Tibial nerve (tissue), 4 donors: Measurements from ENCODE around the gene PLA2G6. TPM values are rescaled to one million over a fixed set of nuclear protein-coding genes. Genes with fewer than 3 reads are reported as not detected.

Experiments used
- DNase-seq, 2 donors: peaks; one replicate each; pipeline ENCODE4 v3.0.0-alpha.2; 2019; ENCODE audit warnings: low spot score in 2 of 2
- H3K27ac ChIP-seq, 4 donors: fragments of 200-600 bp; sonication (generic) in 3 of 4; one replicate each; pipeline ENCODE4 v1.5.1; 2017 to 2019; ENCODE audit warnings: mild to moderate bottlenecking in 1 of 4
- H3K27me3 ChIP-seq, 2 donors: fragments of 200-600 bp; sonication (generic) in 1 of 2; one replicate each; pipeline versions ENCODE4 v1.5.1 to v1.6.0; 2017 to 2019
- H3K36me3 ChIP-seq, 3 donors: fragments of 200-600 bp; sonication (generic); one replicate each; pipeline ENCODE4 v1.5.1; 2018 to 2019
- H3K4me1 ChIP-seq, 4 donors: fragments of 200-600 bp; sonication (generic) in 3 of 4; one replicate each; pipeline ENCODE4 v1.5.1; 2017 to 2019
- H3K4me3 ChIP-seq, 4 donors: fragments of 200-600 bp; sonication (generic) in 3 of 4; one replicate each; pipeline ENCODE4 v1.5.1; 2017 to 2019; ENCODE audit warnings: mild to moderate bottlenecking in 1 of 4, moderate library complexity in 1 of 4
- H3K9me3 ChIP-seq, 4 donors: fragments of 200-600 bp; sonication (generic) in 3 of 4; one replicate each; pipeline ENCODE4 v1.5.1; 2017 to 2019
- EP300 ChIP-seq, 2 donors: sonication (generic); formaldehyde crosslinking; IDR thresholded peaks; one replicate each; pipeline ENCODE4 v1.6.1; 2017; ENCODE audit warnings: antibody characterized with exemption in 2 of 2, mild to moderate bottlenecking in 1 of 2
- POLR2A ChIP-seq, 2 donors: fragments of 450-650 bp; IDR thresholded peaks; one replicate each; pipeline ENCODE4 v1.6.1; 2017; ENCODE audit warnings: antibody characterized with exemption in 2 of 2, mild to moderate bottlenecking in 2 of 2, moderate library complexity in 2 of 2
- WGBS, 2 donors: methylation state at CpG; one replicate each; pipeline ENCODE4 v1.1.5; 2018; 5-methylcytosine and 5-hydroxymethylcytosine counted together
- total RNA-seq, 4 donors: library from RNA; depleted of rRNA; stranded (reverse); fragments of >200 nt; gene quantifications; one replicate each; pipeline ENCODE4 v1.1.0, GENCODE V29; 2016
- TF ChIP-seq, protein P1 (sequence below), 5 experiments: fragments of 200-600 bp in 3 of 5; fragments of 450-650 bp in 2 of 5; sonication (generic) in 3 of 5; IDR thresholded peaks; one replicate each; pipeline ENCODE4 v1.5.1; 2016 to 2019; ENCODE audit warnings: antibody characterized with exemption in 5 of 5, mild to moderate bottlenecking in 3 of 5, moderate library complexity in 2 of 5

Gene PLA2G6
- total RNA-seq, 4 donors from 2014 or later, result 48.5 to 60.3 (median 55.1) TPM

DNA sequence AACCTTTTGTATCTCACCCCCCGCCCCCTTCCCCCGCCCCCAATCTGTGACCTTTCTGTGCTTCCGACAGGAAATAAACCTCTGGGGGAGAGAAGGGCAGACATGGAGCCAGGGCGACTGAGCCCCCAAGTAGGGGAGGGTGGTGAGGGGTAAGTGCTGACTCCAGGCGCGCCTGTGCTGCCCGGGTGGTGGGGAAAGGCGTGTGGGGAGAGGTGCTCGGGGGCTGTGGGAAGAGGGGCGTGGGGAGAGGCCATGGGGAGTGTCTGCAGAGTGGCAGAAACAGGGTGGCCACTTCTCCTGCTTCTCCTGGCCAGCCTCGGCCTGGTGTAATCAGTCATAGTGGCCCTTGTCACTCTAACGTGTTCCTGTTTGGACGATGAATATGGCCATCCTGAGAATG, 105.7 kb downstream of the PLA2G6 start:
- DNase-seq, result no peak
- H3K36me3 ChIP-seq, result peaks cover 4 to 47% (median 7%) of the 10 kb centered on the region in 3 donors
- TF ChIP-seq, protein P1, sequence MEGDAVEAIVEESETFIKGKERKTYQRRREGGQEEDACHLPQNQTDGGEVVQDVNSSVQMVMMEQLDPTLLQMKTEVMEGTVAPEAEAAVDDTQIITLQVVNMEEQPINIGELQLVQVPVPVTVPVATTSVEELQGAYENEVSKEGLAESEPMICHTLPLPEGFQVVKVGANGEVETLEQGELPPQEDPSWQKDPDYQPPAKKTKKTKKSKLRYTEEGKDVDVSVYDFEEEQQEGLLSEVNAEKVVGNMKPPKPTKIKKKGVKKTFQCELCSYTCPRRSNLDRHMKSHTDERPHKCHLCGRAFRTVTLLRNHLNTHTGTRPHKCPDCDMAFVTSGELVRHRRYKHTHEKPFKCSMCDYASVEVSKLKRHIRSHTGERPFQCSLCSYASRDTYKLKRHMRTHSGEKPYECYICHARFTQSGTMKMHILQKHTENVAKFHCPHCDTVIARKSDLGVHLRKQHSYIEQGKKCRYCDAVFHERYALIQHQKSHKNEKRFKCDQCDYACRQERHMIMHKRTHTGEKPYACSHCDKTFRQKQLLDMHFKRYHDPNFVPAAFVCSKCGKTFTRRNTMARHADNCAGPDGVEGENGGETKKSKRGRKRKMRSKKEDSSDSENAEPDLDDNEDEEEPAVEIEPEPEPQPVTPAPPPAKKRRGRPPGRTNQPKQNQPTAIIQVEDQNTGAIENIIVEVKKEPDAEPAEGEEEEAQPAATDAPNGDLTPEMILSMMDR (IDR thresholded peaks at IDR 0.05), result no peak
- TF ChIP-seq EP300 (IDR thresholded peaks at IDR 0.05) (no peak), POLR2A (IDR thresholded peaks at IDR 0.05) (no peak)
- peaks cover 0 to 37% (median 4%) of the 10 kb centered on the region in 4 donors for H3K4me1 ChIP-seq
- H3K9me3 ChIP-seq, result no peaks in the 10 kb centered on the region
- H3K27me3 ChIP-seq, result peaks cover 0 to 7% of the 10 kb centered on the region in 2 donors
- H3K27ac ChIP-seq, result peak overlapping the region in 2 of 4 donors; percentile 66 to 96
- H3K4me3 ChIP-seq, result no peak overlapping the region
- WGBS, 2 donors, result 73% methylated on average over 13 of the region's 13 CpGs

DNA sequence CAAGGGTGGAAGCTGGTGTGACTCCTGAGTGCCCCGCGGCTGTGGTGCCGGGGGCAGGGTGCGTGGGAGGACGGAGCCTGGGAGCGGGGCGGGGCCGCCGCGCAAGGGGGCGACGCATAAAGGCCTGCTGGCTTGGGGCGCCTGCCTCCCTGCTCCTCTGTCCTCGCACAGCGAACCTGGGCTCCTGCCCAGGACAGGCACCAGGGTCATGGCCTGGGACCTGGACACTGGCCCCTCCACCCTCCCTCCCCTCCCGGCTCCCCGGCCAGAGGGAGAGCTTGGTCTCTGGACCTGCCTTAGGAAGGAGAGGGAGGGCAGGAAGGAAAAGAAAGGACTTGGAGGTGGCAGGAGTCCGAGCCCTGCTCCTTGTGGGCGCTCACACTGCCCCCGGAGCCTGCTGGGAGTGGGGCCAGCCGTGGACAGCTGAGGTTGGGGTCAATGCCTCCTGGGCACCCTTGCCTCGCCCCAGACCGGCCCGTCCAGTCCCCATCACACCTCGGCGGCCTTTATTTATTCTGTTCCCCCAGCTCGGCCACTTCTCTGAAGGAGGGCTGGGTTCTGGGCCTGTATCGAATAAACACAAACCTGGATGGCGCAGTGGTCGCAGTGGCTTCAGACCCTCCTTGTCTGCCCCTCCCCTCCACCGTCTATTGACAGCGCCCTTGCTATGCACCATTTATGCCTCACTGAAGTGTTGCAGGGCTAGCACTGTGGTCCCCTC, 106.4 kb downstream of the PLA2G6 start:
- no peak for DNase-seq
- peaks cover 4 to 53% (median 7%) of the 10 kb centered on the region in 3 donors for H3K36me3 ChIP-seq
- TF ChIP-seq, protein P1 (IDR thresholded peaks at IDR 0.05), result no peak
- TF ChIP-seq EP300 (IDR thresholded peaks at IDR 0.05) (no peak), POLR2A (IDR thresholded peaks at IDR 0.05) (no peak)
- no peak overlapping the region for H3K4me3 ChIP-seq
- WGBS, 2 donors, result 76 to 78% methylated on average over 24 to 31 of the region's 32 CpGs
- H3K9me3 ChIP-seq, result no peaks in the 10 kb centered on the region
- H3K27ac ChIP-seq, result peak overlapping the region in 3 of 4 donors; percentile 40 to 96 (median 66)
- H3K27me3 ChIP-seq, result peaks cover 0 to under 1% of the 10 kb centered on the region in 2 donors
- H3K4me1 ChIP-seq, result peaks cover 0 to 37% (median 5%) of the 10 kb centered on the region in 4 donors

DNA sequence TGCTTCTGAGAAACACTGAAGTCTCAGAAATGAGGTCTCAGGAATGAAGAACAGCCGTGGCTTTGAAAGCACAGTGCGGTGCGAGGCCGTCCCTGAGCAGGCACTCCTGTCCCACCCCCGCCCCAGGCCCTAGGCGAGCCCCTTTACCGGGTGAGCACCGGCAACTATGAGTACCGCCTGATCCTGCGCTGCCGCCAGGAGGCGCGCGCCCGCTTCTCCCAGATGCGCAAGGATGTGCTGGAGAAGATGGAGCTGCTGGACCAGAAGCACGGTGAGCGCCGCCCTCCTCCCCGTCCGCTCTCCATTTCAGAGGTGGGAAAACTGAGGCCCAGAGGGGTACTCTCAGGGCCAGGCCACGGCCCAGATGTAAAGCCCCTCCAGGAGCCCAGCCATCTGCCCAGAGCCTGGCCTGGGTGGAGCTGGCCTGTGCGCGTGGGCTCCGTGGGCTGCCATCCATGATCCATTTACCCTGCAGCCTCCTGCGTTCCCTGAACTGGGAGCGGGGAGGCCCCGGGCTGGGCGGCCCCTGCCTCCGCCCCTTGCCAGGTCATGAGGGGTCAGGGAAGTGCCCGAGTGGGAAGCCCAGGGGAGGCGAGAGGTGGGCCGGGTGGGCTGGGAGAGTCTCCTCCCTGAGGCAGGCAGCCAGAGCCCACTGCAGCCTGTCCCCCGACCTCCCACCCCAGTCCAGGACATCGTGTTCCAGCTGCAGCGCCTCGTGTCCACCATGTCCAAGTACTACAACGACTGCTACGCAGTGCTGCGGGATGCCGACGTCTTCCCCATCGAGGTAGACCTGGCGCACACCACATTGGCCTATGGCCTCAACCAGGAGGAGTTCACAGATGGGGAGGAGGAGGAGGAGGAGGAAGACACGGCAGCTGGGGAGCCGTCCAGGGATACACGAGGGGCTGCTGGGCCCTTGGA, 107.2 kb downstream of the PLA2G6 start:
- no peak overlapping the region for H3K4me3 ChIP-seq
- WGBS, 2 donors, result 69 to 82% methylated on average over 25 to 44 of the region's 47 CpGs
- H3K36me3 ChIP-seq, result peaks cover 4 to 62% (median 7%) of the 10 kb centered on the region in 3 donors
- H3K27ac ChIP-seq, result peak overlapping the region in 3 of 4 donors; percentile 40 to 96 (median 66)
- H3K4me1 ChIP-seq, result peaks cover 0 to 43% (median 12%) of the 10 kb centered on the region in 4 donors
- TF ChIP-seq POLR2A (IDR thresholded peaks at IDR 0.05), result no peak
- TF ChIP-seq, protein P1 (IDR thresholded peaks at IDR 0.05), result peak in 3 of 5 experiments; percentile 23 to 50 (median 31)
- DNase-seq, result no peak
- H3K9me3 ChIP-seq, result no peaks in the 10 kb centered on the region
- no peaks in the 10 kb centered on the region for H3K27me3 ChIP-seq

DNA sequence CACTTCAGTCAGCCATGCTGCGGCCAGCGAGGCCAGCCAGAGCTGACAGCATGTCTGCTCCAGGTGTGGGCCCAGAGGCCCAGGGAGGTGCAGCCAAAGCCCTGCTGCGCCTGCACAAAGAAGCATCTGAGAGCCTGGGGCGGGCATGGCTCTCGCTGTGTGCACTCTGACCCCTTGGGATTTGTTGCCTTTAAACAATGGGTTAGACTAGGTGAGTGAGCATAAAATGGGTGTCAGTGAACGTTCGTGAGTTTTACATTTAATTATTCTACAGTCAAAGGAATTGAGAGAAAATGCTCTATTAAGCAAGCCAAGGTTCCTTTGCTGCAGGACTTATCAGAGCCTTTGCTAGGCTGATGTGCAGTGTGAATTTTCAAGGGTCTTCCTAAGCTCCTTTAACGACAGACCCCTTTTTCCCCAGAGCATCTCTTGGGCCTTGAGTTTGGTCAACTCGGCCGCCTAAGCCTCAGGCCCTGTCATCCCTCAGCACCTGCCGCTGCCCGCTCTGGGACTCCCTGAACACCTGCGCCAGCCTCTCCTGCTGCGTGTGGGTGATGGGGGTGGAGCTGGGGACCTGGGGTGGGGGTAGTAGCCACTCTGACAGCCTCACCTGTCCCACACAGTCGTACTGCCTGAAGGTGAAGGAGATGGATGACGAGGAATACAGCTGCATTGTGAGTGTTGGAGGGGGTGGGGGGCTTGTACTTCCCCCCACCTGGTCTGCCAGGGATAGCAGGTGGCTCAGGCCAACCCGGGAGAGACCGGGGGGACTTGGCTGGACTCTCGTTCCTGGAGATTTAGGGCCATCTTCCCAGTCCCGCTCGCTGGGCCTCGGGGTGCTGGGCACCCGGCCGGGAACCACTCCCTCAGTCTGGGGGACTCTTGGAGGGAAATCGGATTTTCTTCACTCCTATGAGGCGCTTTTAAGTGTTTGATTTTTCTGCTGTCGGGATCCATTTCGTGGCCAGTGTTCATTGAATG, 108.2 kb downstream of the PLA2G6 start:
- Histone ChIP-seq H3K27me3 (no peaks in the 10 kb centered on the region), H3K27ac (peak overlapping the region in 2 of 4 donors; percentile 68 to 96), H3K4me3 (no peak overlapping the region), H3K9me3 (no peaks in the 10 kb centered on the region), H3K36me3 (peaks cover 4 to 72% (median 7%) of the 10 kb centered on the region in 3 donors), H3K4me1 (peaks cover 0 to 53% (median 12%) of the 10 kb centered on the region in 4 donors)
- DNase-seq, result no peak
- 93% methylated on average over 28 of the region's 28 CpGs for WGBS, 2 donors
- TF ChIP-seq, protein P1 (IDR thresholded peaks at IDR 0.05), result no peak
- TF ChIP-seq POLR2A (IDR thresholded peaks at IDR 0.05) (no peak), EP300 (IDR thresholded peaks at IDR 0.05) (no peak)
